ENCODE measurements around the gene ALCAM.
"Not testable (repeated sequence)": the region's sequence is repeated elsewhere in the genome, so short reads cannot be mapped to it uniquely, and the experiment has no call there.

GRCh38 chr3:105602286-105602685 lies 235.6 kb downstream of the ALCAM start:
- TF ChIP-seq REST (IDR thresholded peaks at IDR 0.05; ENCODE audit: insufficient replicate concordance, low read depth); CTCF (IDR thresholded peaks at IDR 0.05; ENCODE audit: insufficient read depth, low read length): not testable (repeated sequence)
